Loucy (cell line): ENCODE results near the gene GUCD1.

Experiments
- CTCF ChIP-seq: fragments of 200-600 bp; sonication (generic); conservative IDR thresholded peaks from 2 replicates; pipeline ENCODE4 v1.5.1; 2014; ENCODE audit warnings: mild to moderate bottlenecking, antibody characterized with exemption, low read length
- EZH2phosphoT487 ChIP-seq: fragments of 200-600 bp; IDR thresholded peaks from 2 replicates; pipeline ENCODE4 v1.6.1; 2018; ENCODE audit warnings: antibody characterized with exemption, mild to moderate bottlenecking, moderate library complexity, borderline replicate concordance

GRCh38 chr22:24594569-24595120 is 39.7 kb upstream of the GUCD1 start:
- TF ChIP-seq CTCF (no peak), EZH2phosphoT487 (no peak)
